BLaER1 treated with 17β-estradiol and CSF1 and Interleukin-3, amounts not matched to agents 10 nM and 100 nM (cell line): ENCODE data around the gene SCAPER.

Source experiments
- H3K27ac ChIP-seq, 11 experiments: shearing (Covaris generic); formaldehyde crosslinking; 2 replicates each; pipeline ENCODE4 v1.8.1; 2022
- H3K27me3 ChIP-seq, 11 experiments: shearing (Covaris generic); formaldehyde crosslinking; 2 replicates each; pipeline ENCODE4 v1.8.1; 2022
- H3K36me3 ChIP-seq, 11 experiments: shearing (Covaris generic); formaldehyde crosslinking; 2 replicates each; pipeline ENCODE4 v1.8.1; 2022
- H3K4me1 ChIP-seq, 10 experiments: shearing (Covaris generic); formaldehyde crosslinking; 2 replicates each; pipeline ENCODE4 v1.8.1; 2022
- H3K4me2 ChIP-seq, 11 experiments: shearing (Covaris generic); formaldehyde crosslinking; 2 replicates each; pipeline ENCODE4 v1.8.1; 2022
- H3K4me3 ChIP-seq, 10 experiments: shearing (Covaris generic); formaldehyde crosslinking; 2 replicates each; pipeline ENCODE4 v1.8.1; 2022
- H3K9ac ChIP-seq, 11 experiments: shearing (Covaris generic); formaldehyde crosslinking; 2 replicates each; pipeline ENCODE4 v1.8.1; 2022
- H3K9me3 ChIP-seq, 11 experiments: shearing (Covaris generic); formaldehyde crosslinking; replicated peaks in 1 of 11; 2 replicates each; pipeline ENCODE4 v1.8.1; 2022
- H4K20me1 ChIP-seq, 11 experiments: shearing (Covaris generic); formaldehyde crosslinking; 2 replicates each; pipeline ENCODE4 v1.8.1; 2022
- Cebpa-rat ChIP-seq, 11 experiments: shearing (Covaris generic); IDR thresholded peaks; 2 replicates each; pipeline ENCODE4 v1.8.1; 2022

The SCAPER gene

GRCh38 chr15:76939715-76940114 is 34.6 kb upstream of the SCAPER start:
- H3K4me1 ChIP-seq: peaks cover 13 to 30% (median 16%) of the 10 kb centered on the region in 10 experiments
- no peak overlapping the region for H3K27ac ChIP-seq
- no peak overlapping the region for H3K9ac ChIP-seq
- peaks cover 0 to 5% (median 0%) of the 10 kb centered on the region in 11 experiments; a peak in 1 of 22 replicates for H3K9me3 ChIP-seq
- H3K27me3 ChIP-seq: no peaks in the 10 kb centered on the region
- H3K4me2 ChIP-seq: peak overlapping the region in 1 of 11 experiments; percentile 3; a peak in 1 of 22 replicates
- H3K36me3 ChIP-seq: peaks cover 36 to 71% (median 46%) of the 10 kb centered on the region in 11 experiments
- H3K4me3 ChIP-seq: no peak overlapping the region
- TF ChIP-seq Cebpa-rat (IDR thresholded peaks at IDR 0.05): no peak
- peaks cover 0 to 15% (median 8%) of the 10 kb centered on the region in 11 experiments; a peak in 10 of 22 replicates for H4K20me1 ChIP-seq

DNA sequence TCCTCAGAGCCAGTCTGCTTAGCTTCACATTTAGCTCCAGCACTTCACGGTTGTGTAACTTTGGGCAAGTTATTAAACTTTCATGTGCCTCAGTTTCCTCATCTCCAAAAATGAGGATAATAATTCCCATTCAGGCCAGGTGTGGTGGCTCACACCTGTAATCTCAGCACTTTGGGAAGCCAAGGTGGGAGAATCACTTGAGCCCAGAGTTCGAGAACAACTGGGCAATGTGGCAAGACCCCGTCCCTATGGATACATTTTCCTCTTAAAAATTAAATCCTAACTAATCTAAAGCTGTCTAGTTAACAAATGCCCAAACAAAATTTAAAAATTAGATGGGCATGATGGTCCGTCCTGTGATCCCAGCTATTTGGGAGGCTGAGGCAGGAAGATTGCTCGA is 33.6 kb upstream of the SCAPER start:
- Histone ChIP-seq H3K36me3 (peaks cover 28 to 71% (median 41%) of the 10 kb centered on the region in 11 experiments), H4K20me1 (peaks cover 0 to 15% (median 10%) of the 10 kb centered on the region in 11 experiments; a peak in 10 of 22 replicates)

GRCh38 chr15:76936671-76937070 is 31.5 kb upstream of the SCAPER start:
- H3K27ac ChIP-seq: no peak overlapping the region
- H3K9me3 ChIP-seq: no peaks in the 10 kb centered on the region
- H3K4me1 ChIP-seq: peaks cover 35 to 55% (median 38%) of the 10 kb centered on the region in 10 experiments
- TF ChIP-seq Cebpa-rat (IDR thresholded peaks at IDR 0.05): no peak
- H3K4me2 ChIP-seq: no peak overlapping the region; a peak in 1 of 22 replicates
- H3K36me3 ChIP-seq: peaks cover 27 to 64% (median 40%) of the 10 kb centered on the region in 11 experiments
- H3K9ac ChIP-seq: no peak overlapping the region
- no peak overlapping the region for H3K4me3 ChIP-seq
- no peaks in the 10 kb centered on the region for H3K27me3 ChIP-seq
- H4K20me1 ChIP-seq: peaks cover 0 to 15% (median 10%) of the 10 kb centered on the region in 11 experiments; a peak in 10 of 22 replicates

More for the DNA sequence above, 33.6 kb upstream of the SCAPER start:
- no peak for TF ChIP-seq Cebpa-rat (IDR thresholded peaks at IDR 0.05)
- H3K9me3 ChIP-seq: no peaks in the 10 kb centered on the region
- H3K4me1 ChIP-seq: peaks cover 21 to 39% (median 23%) of the 10 kb centered on the region in 10 experiments
- no peak overlapping the region for H3K9ac ChIP-seq
- H3K4me2 ChIP-seq: no peak overlapping the region
- no peak overlapping the region for H3K4me3 ChIP-seq
- no peaks in the 10 kb centered on the region for H3K27me3 ChIP-seq
- no peak overlapping the region for H3K27ac ChIP-seq

DNA sequence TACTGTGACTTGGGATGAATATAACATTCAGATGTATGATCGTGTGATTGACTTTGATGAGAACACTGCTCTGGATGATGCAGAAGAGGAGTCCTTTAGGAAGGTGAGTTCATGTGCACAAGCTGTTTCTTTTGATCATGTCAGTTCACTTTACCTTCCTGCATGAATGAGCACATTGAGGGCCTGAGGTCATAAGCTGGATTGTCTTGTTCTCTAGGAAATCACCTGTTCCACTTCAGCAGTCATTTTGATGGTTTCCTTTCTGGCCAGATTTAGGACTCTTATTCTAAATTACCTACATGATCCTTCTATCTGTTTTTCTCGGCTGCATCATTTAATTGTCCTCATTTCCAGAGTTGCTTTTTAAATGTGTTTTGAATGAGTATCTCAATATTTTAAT is 30.5 kb upstream of the SCAPER start:
- Histone ChIP-seq H3K27ac (no peak overlapping the region), H3K36me3 (peaks cover 27 to 64% (median 40%) of the 10 kb centered on the region in 11 experiments), H3K4me2 (peak overlapping the region; percentile 43 to 85 (median 77); a peak in 20 of 22 replicates), H3K4me1 (peaks cover 35 to 59% (median 43%) of the 10 kb centered on the region in 10 experiments), H4K20me1 (peaks cover 0 to 15% (median 10%) of the 10 kb centered on the region in 11 experiments; a peak in 10 of 22 replicates), H3K9ac (no peak overlapping the region; a peak in 1 of 22 replicates), H3K4me3 (0 out of 20 replicates have a peak overlapping the region, but pooled peaks of 1 of the 10 experiments have one; percentile 20), H3K27me3 (no peaks in the 10 kb centered on the region), H3K9me3 (no peaks in the 10 kb centered on the region)
- TF ChIP-seq Cebpa-rat (IDR thresholded peaks at IDR 0.05): no peak

- H4K20me1 ChIP-seq: peaks cover 0 to 13% (median 10%) of the 10 kb centered on the region in 11 experiments; a peak in 8 of 22 replicates
- peak overlapping the region; percentile 47 to 89 (median 87); a peak in 21 of 22 replicates for H3K27ac ChIP-seq
- H3K36me3 ChIP-seq: peaks cover 20 to 46% (median 27%) of the 10 kb centered on the region in 11 experiments; a peak in 21 of 22 replicates
- no peaks in the 10 kb centered on the region for H3K27me3 ChIP-seq
- H3K9me3 ChIP-seq: no peaks in the 10 kb centered on the region
- H3K4me3 ChIP-seq: peak overlapping the region; percentile 85 to 97 (median 94)
- TF ChIP-seq Cebpa-rat (IDR thresholded peaks at IDR 0.05): no peak
- H3K9ac ChIP-seq: peak overlapping the region; percentile 88 to 96 (median 91)
- peaks cover 34 to 52% (median 42%) of the 10 kb centered on the region in 10 experiments for H3K4me1 ChIP-seq
- H3K4me2 ChIP-seq: peak overlapping the region; percentile 73 to 91 (median 83)
These were observed 27.2 kb upstream of the SCAPER start for GRCh38 chr15:76932135-76932966.

DNA sequence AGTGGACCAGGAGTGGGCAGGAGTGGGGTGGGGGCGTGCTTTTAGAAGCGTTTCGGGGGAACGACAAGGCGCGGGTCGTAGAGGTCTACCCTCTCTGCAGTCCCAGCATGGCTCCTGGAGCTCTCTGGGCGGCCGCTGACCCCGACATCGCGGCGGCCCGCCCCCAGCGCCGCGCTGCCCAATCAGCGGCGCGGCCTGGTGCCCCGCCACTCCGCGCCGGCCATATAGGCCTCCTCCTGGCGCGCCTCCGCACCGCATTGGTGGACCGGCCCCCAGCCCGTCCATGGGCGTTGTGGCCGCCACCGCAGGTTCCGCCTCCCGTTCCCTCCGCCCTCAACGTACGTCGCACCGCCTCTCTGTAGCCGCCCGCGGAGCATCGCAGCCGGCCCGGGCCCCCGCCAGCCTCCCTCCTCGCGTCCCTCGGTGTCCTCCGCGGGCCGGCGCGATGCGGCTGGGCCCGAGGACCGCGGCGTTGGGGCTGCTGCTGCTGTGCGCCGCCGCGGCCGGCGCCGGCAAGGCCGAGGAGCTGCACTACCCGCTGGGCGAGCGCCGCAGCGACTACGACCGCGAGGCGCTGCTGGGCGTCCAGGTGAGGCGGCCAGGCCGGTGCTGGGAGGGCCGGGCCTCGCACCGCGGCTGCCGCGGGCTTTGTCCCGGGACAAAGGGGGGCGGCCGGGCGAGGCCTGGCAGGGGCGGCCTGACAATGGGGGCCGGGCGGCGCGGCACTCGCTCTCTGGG is 26.4 kb upstream of the SCAPER start, which contains the start of gene RCN2:
RCN2 (plus strand) TSS at position 353 of the 738 bp plus-strand sequence; CDS start at position 446, 93 bp downstream.
- peak within 1 kb of the TSS; percentile 47 to 89 (median 87); a peak in 21 of 22 replicates for H3K27ac ChIP-seq
- peak within 1 kb of the TSS; percentile 88 to 96 (median 91) for H3K9ac ChIP-seq
- peak within 1 kb of the TSS; percentile 73 to 91 (median 83) for H3K4me2 ChIP-seq
- no peaks in the 10 kb centered on the region for H3K27me3 ChIP-seq
- H3K9me3 ChIP-seq: no peaks in the 10 kb centered on the region
- H3K4me1 ChIP-seq: peaks cover 34 to 46% (median 40%) of the 10 kb centered on the region in 10 experiments
- peaks cover 0 to 13% (median 10%) of the 10 kb centered on the region in 11 experiments; a peak in 8 of 22 replicates for H4K20me1 ChIP-seq
- H3K4me3 ChIP-seq: peak within 1 kb of the TSS; percentile 85 to 97 (median 94)
- no peak for TF ChIP-seq Cebpa-rat (IDR thresholded peaks at IDR 0.05)
- H3K36me3 ChIP-seq: peaks cover 14 to 38% (median 19%) of the 10 kb centered on the region in 11 experiments; a peak in 20 of 22 replicates

DNA sequence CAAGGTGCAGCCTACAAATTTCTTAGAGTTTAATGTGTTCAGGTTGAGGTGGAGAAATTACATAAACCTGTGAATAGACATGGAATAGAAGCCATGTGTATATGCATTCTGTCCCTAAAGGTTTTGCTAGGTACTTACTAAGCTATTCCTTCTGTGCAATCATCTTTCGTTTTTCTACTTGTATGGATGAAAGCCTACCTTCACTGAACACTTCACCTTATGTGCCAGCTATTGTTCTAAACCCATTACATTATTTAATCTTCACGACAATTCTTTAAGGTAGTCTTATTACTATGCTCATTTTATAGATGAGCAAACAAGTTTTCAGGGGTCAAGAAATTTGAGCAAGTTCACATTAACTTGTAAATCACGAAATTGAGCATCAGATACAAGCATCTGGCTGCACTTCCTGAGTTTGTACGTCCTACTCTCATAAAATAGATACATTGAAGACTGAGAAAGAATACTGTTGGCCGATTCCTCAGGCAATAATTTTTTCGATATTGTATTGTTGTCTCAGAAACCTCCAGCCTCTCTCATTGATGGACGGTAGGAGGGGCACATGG is 25.8 kb upstream of the SCAPER start:
- Histone ChIP-seq H3K27ac (peak overlapping the region in 9 of 11 experiments; percentile 26 to 89 (median 84); a peak in 18 of 22 replicates), H3K4me1 (peaks cover 34 to 45% (median 39%) of the 10 kb centered on the region in 10 experiments), H3K36me3 (peaks cover 10 to 32% (median 15%) of the 10 kb centered on the region in 11 experiments; a peak in 16 of 22 replicates), H3K9ac (peak overlapping the region; percentile 60 to 96 (median 91); a peak in 21 of 22 replicates), H3K9me3 (no peaks in the 10 kb centered on the region), H3K27me3 (no peaks in the 10 kb centered on the region), H3K4me2 (peak overlapping the region; percentile 73 to 85 (median 79)), H4K20me1 (peaks cover 0 to 13% (median 7%) of the 10 kb centered on the region in 11 experiments; a peak in 8 of 22 replicates), H3K4me3 (peak overlapping the region; percentile 85 to 97 (median 94))
- TF ChIP-seq Cebpa-rat (IDR thresholded peaks at IDR 0.05): no peak
